Measurements from ENCODE around the gene CEACAM5.

CEACAM5 gene

GRCh38 chr19:41771410-41771809 is 63.0 kb downstream of the CEACAM5 start:
- Histone ChIP-seq H3K4me3 (ENCODE audit: insufficient read depth, low read length, poor library complexity, severe bottlenecking) (no peak overlapping the region), H3K9me2 (replicated peaks; ENCODE audit: insufficient read depth, low read length) (no peaks in the 10 kb centered on the region), H4K20me1 (ENCODE audit: low read depth, low read length) (no peaks in the 10 kb centered on the region), H3K27ac (ENCODE audit: low read depth, low read length) (no peak overlapping the region), H2AFZ (ENCODE audit: low read depth, low read length, severe bottlenecking) (no peak overlapping the region), H3K9me3 (ENCODE audit: insufficient read depth, low read length) (no peaks in the 10 kb centered on the region), H3K27me3 (ENCODE audit: low read length) (no peaks in the 10 kb centered on the region), H3K36me3 (ENCODE audit: low read length) (no peaks in the 10 kb centered on the region), H3K9ac (ENCODE audit: low read length) (no peak overlapping the region), H3K79me2 (ENCODE audit: insufficient read depth, low read length) (no peaks in the 10 kb centered on the region), H3K4me2 (ENCODE audit: low read depth, low read length, poor library complexity, severe bottlenecking) (no peak overlapping the region), H3F3A (ENCODE audit: insufficient read depth) (no peaks in the 10 kb centered on the region)
- TF ChIP-seq CTCF (IDR thresholded peaks at IDR 0.05; ENCODE audit: insufficient read depth, low read length, poor library complexity, severe bottlenecking) (no peak), EZH2phosphoT487 (conservative IDR thresholded peaks at IDR 0.05; ENCODE audit: low read length) (no peak)

GRCh38 chr19:41774515-41774980 is 66.1 kb downstream of the CEACAM5 start:
- Histone ChIP-seq H3K79me2 (ENCODE audit: insufficient read depth, low read length) (no peaks in the 10 kb centered on the region), H3K27me3 (ENCODE audit: low read length) (no peaks in the 10 kb centered on the region), H3K9ac (ENCODE audit: low read length) (no peak overlapping the region), H3K4me2 (ENCODE audit: low read depth, low read length, poor library complexity, severe bottlenecking) (no peak overlapping the region), H3K27ac (ENCODE audit: low read depth, low read length) (no peak overlapping the region), H4K20me1 (ENCODE audit: low read depth, low read length) (no peaks in the 10 kb centered on the region), H3K4me3 (ENCODE audit: insufficient read depth, low read length, poor library complexity, severe bottlenecking) (no peak overlapping the region), H3K9me2 (replicated peaks; ENCODE audit: insufficient read depth, low read length) (no peaks in the 10 kb centered on the region), H3K36me3 (ENCODE audit: low read length) (no peaks in the 10 kb centered on the region), H3F3A (ENCODE audit: insufficient read depth) (no peaks in the 10 kb centered on the region), H2AFZ (ENCODE audit: low read depth, low read length, severe bottlenecking) (no peak overlapping the region), H3K9me3 (ENCODE audit: insufficient read depth, low read length) (no peaks in the 10 kb centered on the region)
- TF ChIP-seq EZH2phosphoT487 (conservative IDR thresholded peaks at IDR 0.05; ENCODE audit: low read length) (no peak), CTCF (IDR thresholded peaks at IDR 0.05; ENCODE audit: insufficient read depth, low read length, poor library complexity, severe bottlenecking) (no peak)

GRCh38 chr19:41776700-41777099 is 68.3 kb downstream of the CEACAM5 start:
- no peak overlapping the region for H3K4me2 ChIP-seq (ENCODE audit: low read depth, low read length, poor library complexity, severe bottlenecking)
- H3K27ac ChIP-seq (ENCODE audit: low read depth, low read length), result no peak overlapping the region
- no peaks in the 10 kb centered on the region for H3K9me2 ChIP-seq (replicated peaks; ENCODE audit: insufficient read depth, low read length)
- no peaks in the 10 kb centered on the region for H3K9me3 ChIP-seq (ENCODE audit: insufficient read depth, low read length)
- no peaks in the 10 kb centered on the region for H3K27me3 ChIP-seq (ENCODE audit: low read length)
- H3K4me3 ChIP-seq (ENCODE audit: insufficient read depth, low read length, poor library complexity, severe bottlenecking), result no peak overlapping the region
- H3K79me2 ChIP-seq (ENCODE audit: insufficient read depth, low read length), result no peaks in the 10 kb centered on the region
- H4K20me1 ChIP-seq (ENCODE audit: low read depth, low read length), result no peaks in the 10 kb centered on the region
- H3F3A ChIP-seq (ENCODE audit: insufficient read depth), result no peaks in the 10 kb centered on the region
- TF ChIP-seq EZH2phosphoT487 (conservative IDR thresholded peaks at IDR 0.05; ENCODE audit: low read length) (no peak), CTCF (IDR thresholded peaks at IDR 0.05; ENCODE audit: insufficient read depth, low read length, poor library complexity, severe bottlenecking) (no peak)
- H3K36me3 ChIP-seq (ENCODE audit: low read length), result no peaks in the 10 kb centered on the region
- no peak overlapping the region for H3K9ac ChIP-seq (ENCODE audit: low read length)
- H2AFZ ChIP-seq (ENCODE audit: low read depth, low read length, severe bottlenecking), result no peak overlapping the region
